Ramos (cell line): ENCODE measurements around the gene EFS.

Experiments used
- in situ Hi-C: fragments of 300-500 bp; cut with MboI; formaldehyde crosslinking; loops from one replicate; pipeline ENCODE4 v1.14.3; 2022; ENCODE audit warnings: low sequenced_read_pairs; ENCODE audit not compliant: unreplicated experiment

EFS gene

DNA sequence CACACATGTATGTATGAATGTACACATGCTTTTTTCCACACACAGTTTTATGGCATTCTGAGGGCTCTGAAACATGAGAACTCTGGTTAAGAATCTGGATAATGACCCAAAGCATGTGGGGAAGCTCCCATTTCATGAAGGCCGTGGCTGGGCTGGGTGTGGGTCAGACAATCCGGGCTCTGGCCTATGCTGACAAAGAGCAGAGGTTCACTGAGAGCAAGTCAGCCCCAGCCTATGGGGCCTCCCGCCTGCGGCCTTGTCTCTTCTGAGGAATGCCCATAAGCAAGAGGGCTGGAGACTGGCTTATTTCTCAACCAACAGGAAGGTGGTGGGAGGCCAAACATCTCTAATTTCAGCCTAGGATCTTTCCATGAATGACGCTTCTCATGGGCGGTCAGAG lies 34.6 kb upstream of the EFS start:
- in situ Hi-C loops: loop anchor here (25.0 kb wide), 1 partner anchor 712 kb away; no protein-coding TSS in a partner anchor

DNA sequence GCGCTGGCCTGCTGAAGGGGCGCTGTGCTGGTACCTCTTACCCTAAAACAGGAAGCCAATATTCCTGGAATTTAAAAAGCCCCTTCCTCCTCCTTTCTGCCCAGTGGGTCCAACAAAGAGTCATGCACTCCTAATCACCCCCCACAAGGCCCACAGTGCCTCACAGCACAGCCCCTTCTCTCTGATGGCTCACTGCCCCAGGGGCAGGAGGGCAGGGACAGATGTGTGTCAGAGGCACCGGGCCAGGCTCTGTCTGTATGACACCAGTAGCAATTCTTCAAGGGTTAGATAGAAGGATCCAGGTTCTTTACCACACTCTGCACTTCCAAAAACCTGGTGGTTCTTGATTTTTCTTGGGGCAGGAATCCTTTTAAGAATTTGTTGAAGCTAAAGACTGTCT lies 34.2 kb upstream of the EFS start:
- in situ Hi-C loops: loop anchor here (25.0 kb wide), 1 partner anchor 712 kb away; no protein-coding TSS in a partner anchor

DNA sequence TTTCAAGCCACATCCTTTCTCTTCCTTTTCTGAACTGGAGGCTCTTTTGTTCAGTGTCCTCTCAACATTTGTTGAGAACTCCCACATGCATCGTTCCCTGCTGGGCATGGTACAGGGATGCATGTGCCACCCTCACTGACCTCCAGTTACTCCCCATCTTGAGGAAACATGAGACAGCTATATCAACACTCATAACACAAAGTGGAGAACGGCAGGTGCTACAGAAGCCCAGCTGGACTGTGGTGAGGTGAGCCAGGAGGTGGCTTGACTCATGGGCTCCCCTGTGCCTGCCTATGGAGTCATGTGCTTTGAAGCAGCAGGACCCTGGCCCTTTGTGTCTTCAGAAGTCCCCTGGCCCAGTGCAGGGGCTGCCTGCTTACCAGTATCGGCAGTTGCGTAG lies 33.4 kb upstream of the EFS start:
- in situ Hi-C loops: loop anchor here (25.0 kb wide), 1 partner anchor 711 kb away; no protein-coding TSS in a partner anchor

DNA sequence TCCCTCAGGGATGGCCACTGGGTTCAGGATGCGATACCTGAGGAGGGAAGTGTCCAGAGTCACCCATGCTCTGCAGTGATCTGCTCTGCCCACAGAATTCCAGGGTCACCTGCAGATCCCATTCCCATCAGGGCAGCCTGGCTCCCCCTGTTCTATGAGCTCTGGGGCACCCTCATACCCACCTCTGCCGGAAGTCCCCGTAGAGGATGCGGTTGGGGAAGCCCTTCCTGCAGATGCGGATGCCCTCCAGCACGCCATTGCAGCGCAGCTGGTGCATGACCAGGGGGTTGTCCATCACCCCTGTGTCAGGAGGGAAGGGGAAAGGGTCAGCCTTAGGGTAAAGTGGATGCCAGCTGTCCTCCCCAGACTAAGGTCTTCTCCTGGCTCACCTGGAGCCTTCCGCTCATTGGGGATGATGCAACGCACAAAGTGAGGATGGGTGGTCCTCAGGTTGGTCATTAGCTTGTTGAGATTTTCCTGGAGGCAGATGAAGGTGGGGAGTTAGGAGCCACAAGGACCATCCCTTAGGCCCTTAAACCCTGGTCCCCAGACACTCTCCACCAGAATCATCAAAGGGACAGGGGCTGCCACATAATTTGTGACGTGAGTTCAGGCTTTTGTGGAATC lies 31.9 kb upstream of the EFS start:
- in situ Hi-C loops: loop anchor here (25.0 kb wide), 1 partner anchor 710 kb away; no protein-coding TSS in a partner anchor

DNA sequence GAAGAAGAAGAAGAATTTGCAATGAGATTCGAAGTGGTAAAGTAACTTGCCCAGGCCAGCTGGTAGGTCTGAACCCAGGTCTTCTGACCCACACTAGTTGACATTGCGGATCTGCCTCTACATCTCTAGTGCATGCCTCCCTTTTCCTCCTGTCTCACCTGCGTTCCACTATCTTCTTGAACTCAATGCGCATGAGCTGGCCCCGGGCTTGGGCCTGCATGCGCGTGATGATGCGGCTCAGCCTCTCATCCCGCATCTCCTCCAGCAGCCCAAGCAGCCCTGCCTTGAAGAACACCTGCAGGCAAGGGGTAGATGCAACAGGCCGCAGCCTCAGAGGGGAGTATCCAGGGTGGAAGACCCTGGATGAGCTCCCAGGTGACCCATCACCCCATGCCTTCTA lies 31.2 kb upstream of the EFS start:
- in situ Hi-C loops: loop anchor here (25.0 kb wide), 1 partner anchor 709 kb away; no protein-coding TSS in a partner anchor

DNA sequence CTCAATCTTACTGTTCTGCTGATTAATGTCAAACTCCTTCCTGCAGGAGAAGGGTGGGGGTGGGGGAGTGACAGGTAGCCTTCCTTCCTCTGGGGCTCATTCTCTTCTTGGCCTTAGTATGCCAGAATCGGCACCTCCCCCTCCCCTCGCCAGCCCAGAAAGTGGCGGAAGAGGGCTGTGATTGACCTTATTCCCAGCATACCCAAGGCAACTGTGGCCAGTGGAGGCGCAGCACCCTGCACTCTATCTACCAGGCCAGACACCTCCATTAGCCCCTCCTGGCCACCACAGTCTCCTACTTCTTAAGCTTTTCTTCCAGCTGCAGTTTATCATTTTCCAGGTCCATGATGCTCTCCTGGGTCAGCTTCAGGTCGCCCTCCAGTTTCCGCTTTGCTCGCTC lies 27.6 kb upstream of the EFS start:
- in situ Hi-C loops: loop anchor here (25.0 kb wide), 1 partner anchor 705 kb away; no protein-coding TSS in a partner anchor

DNA sequence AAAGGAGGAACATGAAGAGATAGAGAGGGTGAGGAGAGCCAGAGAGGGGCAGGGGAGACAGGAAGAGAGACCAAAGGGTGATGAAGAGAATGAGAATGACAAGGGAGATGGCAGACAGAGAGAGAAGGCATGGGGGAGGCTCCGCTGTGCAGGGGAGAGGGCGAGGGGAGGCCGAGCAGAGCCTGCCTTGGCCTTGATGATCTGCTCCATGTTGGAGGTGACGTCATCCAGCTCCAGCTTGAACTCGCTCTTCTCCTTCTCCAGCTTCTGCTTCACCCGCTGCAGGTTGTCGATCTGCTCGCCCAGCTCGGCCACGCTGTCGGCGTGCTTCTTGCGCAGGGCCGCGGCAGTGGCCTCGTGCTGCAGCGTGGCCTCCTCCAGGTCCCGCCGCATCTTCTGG lies 24.9 kb upstream of the EFS start:
- in situ Hi-C loops: loop anchor here (25.0 kb wide), 1 partner anchor 703 kb away; no protein-coding TSS in a partner anchor

DNA sequence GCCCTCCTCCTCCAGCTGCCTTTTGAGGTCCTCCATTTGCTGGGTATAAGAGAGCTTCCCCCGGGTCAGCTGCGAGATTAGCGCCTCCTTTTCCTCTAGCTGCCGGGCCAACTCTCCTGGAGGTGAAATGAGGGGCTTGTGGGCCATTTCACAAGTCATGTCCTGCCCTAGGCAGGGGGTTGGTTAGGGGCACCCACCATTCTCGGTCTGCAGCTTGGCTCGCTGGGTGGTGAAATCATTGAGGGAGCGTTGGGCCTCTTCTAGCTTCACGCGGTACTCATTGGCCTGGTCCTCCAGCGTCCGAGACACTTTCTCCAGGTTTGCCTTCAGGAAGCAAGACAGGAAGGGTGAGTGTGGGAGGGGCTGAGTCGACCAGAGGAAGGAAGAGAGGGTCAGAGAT lies 24.4 kb upstream of the EFS start:
- in situ Hi-C loops: loop anchor here (25.0 kb wide), 1 partner anchor 702 kb away; no protein-coding TSS in a partner anchor

DNA sequence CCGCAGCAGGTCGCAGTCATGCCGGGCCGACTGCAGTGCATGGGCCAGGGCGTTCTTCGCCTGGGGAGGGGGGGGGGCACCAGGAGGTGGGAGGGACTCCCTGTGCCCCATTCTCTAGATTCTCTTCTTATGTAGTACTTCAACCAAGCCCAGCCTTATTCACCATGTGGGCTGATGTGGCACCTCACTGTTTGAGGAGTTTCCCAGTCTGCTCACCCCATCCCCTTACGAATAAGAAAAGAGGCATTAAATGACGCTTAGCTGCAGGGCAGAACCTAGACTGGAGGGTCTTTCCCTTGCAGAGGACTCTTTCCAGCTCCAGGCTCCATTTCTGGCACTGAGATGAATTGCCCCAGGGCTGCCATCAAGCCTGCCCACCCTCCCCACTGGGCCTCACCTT lies 24.0 kb upstream of the EFS start:
- in situ Hi-C loops: loop anchor here (25.0 kb wide), 1 partner anchor 702 kb away; no protein-coding TSS in a partner anchor

DNA sequence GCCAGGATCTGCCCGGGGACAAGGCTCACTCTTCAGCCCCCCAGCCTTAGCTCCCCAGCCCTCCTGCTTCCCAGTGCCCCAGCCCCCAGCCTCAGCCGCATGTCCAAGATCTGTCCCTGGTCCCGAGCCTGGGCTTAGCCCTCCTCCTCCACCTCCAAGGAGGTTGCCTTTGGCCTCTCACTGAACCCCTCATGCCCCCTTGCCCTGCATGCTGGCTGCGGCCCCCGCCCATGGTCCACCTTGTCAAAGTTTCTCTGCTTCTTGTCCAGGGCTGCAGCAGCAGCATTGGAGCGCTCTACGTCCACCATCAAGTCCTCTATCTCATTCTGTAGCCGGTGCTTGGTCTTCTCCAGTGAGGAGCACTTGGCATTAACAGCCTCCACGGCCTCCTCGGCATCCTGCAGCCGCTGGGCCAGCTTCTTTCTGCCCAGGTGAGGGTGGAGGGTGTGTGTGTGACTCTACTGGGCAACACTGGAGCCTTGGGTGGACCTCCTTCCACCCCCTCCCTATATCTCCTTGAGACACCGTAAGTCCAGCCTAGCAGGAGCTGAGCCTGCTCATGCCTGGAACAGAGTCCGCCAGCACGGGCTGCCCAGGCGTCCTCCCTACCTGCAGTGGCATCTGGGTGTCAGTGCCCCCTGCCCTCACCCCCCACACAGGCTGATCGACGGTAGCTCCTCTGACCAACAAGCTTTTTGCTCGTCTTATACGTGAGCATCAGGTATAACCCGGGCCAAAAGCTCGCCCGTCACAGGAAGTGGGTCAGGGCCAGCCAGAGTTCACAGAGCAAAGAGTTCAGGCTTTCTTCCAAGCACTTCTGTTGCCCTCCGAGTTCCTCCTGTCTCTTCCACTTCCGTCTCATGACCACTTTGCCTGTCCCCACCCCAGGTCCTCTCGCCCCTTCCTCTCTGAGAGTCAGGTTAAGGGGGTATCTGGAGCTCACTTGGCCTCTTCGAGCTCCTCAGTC lies 23.2 kb upstream of the EFS start:
- in situ Hi-C loops: loop anchor here (25.0 kb wide), 1 partner anchor 701 kb away; no protein-coding TSS in a partner anchor

DNA sequence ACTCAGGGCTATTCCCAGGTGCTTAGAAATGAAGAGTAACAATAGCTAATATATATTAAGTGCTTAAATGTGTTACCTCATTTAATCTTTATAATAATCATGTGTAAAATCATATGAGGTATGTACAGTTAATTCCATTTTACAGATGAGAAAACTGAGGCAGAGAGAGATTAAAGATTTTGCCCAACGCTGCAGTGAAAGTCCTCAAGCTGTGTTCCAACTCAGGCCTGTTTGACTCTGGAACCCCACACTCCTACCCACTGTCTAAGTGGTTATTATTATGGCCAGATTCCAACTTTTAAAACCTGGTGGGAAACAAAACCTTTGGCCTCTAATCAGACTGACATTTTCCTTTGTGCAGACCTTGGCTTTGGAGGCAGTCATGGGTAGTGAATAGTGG lies 22.0 kb upstream of the EFS start:
- in situ Hi-C loops: loop anchor here (25.0 kb wide), 1 partner anchor 700 kb away; no protein-coding TSS in a partner anchor

DNA sequence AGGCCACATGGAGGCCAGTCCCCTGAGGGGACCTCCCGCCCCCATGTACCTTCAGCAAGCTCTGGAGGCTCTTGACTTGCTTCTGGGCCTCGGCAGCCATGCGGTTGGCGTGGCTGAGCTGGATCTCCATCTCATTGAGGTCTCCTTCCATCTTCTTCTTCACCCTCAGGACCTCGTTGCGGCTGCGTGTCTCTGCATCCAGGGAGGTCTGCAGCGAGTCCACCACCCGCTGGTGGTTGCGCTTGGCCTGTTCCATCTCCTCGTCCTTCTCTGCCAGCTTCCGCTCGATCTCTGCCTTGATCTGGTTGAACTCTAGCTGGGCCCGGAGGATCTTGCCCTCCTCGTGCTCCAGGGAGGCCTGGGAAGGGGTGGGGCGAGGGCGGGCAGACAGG lies 21.3 kb upstream of the EFS start:
- in situ Hi-C loops: loop anchor here (25.0 kb wide), 1 partner anchor 699 kb away; no protein-coding TSS in a partner anchor

DNA sequence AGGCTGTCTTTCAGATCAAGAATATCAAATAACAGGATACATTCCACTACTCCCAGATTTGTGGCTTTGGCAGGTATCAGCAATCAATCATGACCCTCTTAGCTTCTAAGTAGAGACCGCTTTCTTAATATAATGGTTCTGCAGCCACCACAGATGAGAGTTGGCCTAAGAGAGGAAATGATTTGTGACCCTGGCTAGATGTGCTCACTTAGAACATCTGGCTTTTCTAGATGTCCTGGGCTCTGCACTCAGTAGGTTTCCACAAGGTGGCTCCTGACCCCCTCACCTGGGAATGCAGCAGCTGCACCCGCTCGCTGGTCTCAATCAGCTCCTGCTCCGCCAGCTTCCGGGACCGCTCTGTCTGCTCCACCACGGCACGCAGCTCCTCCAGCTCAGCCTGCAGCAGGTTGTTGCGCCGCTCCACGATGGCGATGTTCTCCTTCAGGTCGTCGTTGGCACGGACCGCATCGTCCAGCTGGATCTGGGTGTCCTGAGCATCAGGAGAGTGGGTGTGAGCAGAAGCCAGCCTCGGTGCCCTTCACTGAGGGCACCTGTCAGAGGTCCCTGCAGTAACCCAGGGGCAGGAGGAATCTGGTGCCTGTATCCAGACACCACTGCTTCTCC lies 20.8 kb upstream of the EFS start:
- in situ Hi-C loops: loop anchor here (25.0 kb wide), 1 partner anchor 698 kb away; no protein-coding TSS in a partner anchor

DNA sequence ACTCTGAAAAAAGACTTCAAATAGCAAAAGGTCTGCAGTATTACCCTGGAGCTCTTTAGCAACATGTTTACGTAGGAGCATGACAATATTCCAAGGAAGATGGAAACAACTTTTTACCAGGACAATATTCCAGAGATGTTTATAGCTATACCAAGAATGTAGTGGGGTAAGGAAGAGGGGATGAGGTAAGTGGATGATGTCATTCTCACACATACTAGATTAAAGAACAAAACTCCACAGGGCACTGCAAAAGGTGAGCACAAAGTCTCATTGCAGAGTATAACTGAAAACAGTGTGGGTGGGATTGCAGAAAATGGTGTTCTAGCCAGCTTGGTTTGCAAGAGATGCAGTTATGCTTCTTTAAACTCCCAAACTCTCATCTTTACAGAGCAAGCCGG lies 20.3 kb upstream of the EFS start:
- in situ Hi-C loops: loop anchor here (25.0 kb wide), 1 partner anchor 698 kb away; no protein-coding TSS in a partner anchor

DNA sequence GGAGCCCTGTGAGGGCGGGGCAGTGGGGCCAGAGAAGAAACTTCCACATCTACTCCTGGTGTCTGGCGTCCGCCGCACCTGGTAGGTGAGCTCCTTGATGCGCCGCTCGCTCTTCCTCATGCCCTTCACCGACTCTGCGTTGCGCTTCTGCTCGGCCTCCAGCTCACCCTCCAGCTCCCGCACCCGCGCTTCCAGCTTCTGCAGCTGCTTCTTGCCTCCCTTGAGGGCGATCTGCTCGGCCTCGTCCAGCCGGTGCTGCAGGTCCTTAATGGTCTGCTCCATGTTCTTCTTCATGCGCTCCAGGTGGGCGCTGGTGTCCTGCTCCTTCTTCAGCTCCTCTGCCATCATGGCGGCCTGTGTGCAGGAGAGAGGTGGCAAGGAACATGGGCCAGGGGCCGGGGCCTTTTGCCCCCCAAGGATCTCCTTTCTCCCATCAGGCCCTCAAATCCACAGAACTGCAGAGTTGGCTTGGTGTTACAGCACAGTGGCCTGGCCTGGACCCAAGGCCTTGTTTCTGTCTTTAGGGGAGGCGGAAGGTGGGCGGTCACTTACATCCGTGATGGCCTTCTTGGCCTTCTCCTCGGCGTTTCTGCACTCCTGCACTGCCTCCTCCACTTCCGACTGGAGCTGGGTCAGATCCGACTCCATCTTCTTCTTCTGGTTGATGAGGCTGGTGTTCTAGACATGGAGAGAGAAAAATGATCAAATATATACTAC lies 19.6 kb upstream of the EFS start:
- in situ Hi-C loops: loop anchor here (25.0 kb wide), 1 partner anchor 697 kb away; no protein-coding TSS in a partner anchor

DNA sequence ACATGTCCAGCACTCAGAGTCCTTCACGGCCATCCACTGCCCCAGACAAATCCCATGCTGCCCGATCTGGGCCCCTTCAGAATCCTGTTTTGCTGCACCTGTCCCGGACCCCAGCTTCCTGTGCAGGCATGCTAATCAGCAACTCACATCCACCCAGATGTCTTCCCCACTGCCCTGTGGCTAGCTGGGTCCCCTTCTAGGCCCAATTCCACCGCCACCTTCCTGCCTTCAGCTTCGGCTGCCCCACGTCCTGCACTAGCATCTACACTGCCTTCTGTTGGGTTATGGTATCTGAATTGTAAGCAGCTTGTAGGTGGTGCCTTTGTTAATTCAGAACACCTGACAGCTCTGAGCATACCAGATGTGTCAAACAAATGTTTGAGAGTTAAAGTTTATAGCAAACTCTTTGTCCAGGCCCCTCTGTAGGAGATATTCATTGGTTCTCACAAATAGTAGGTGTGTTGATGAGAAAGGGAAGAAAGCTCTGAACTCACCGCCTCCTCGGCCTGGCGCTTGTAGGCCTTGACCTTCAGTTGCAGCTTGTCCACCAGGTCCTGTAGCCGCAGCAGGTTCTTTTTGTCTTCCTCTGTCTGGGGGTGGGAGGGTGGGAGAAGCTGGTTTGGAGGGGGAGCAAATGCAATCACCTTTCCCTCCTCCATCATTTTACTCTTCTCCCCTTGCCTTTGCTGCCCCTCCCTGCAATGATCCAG lies 17.9 kb upstream of the EFS start:
- in situ Hi-C loops: loop anchor here (25.0 kb wide), 1 partner anchor 696 kb away; no protein-coding TSS in a partner anchor

DNA sequence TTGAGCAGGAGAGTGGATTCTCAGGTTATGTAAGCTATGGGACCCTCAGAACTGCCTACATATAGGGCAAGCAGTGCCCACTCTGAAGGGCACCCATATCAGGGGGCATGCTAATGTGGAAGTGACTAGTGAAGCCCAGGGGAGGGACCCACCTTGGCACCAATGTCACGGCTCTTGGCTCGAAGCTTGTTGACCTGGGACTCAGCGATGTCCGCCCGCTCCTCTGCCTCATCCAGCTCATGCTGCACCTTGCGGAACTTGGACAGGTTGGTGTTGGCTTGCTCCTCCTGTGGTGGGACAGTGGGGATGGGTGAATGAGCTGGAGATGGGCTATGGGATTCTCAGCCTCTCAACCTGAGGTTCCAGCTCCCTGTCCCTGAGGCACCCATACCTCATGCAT lies 17.3 kb upstream of the EFS start:
- in situ Hi-C loops: loop anchor here (25.0 kb wide), 1 partner anchor 695 kb away; no protein-coding TSS in a partner anchor

DNA sequence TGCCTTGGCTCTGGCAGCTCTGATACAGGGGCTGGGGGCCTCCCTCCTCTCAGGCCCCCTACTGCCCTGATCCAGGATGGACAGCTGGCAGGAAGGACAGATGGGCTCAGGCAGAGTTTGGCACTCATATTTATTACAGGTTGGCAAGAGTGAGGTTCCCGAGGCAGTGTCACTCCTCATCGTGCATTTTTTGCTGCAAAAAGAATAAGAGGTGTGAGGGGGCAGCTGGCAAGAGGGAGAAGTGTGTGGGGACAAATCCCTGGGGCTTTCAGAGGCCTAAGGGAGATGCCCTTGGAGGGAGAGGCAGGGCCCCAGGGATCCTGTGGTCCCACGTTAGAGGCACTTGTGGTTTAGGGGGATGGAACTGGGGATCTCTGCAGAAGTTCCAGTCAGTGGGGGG lies 16.9 kb upstream of the EFS start:
- in situ Hi-C loops: loop anchor here (25.0 kb wide), 1 partner anchor 695 kb away; no protein-coding TSS in a partner anchor

DNA sequence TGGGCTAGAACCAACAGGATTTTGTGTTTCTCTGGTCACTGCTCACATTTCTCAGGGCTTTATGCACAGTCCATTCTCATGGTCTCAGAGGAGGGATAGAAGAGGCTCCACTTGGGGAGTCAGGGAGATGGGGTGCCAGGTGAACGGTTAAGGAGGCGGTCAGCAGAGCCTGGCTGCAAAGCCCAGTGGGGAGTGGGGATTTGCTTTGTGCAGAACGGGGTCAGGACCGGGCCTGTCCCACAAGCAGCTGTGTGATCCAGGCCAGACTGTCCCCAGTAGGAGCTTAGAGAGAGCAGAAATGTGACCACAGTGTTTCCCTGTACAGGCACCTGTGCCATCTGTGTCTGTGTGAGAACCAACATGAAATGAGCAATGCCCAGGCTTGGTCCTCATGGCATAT lies 16.0 kb upstream of the EFS start:
- in situ Hi-C loops: loop anchor here (25.0 kb wide), 1 partner anchor 694 kb away; no protein-coding TSS in a partner anchor
